ENCODE measurements around the gene EXOC4.
A peak's percentile ranks its signal among the peaks of the same experiment; 100 is the strongest.

EXOC4 gene

GRCh38 chr7:133654547-133654946 lies 401.7 kb downstream of the EXOC4 start:
- DNase-seq (ENCODE audit: low read depth in 2 of 2), result no peak
- TF ChIP-seq CTCF (IDR thresholded peaks at IDR 0.05; ENCODE audit: low read depth, low read length), result no peak
- no peak overlapping the region for H3K4me3 ChIP-seq (replicated peaks in 1 of 2; ENCODE audit: low read depth in 2 of 2, low read length in 2 of 2)

GRCh38 chr7:133662276-133662675 lies 409.4 kb downstream of the EXOC4 start:
- no peak overlapping the region for H3K4me3 ChIP-seq (replicated peaks in 1 of 2; ENCODE audit: low read depth in 2 of 2, low read length in 2 of 2)
- no peak for DNase-seq (ENCODE audit: low read depth in 2 of 2)
- no peak for TF ChIP-seq CTCF (IDR thresholded peaks at IDR 0.05; ENCODE audit: low read depth, low read length)

GRCh38 chr7:133662830-133663229 lies 410.0 kb downstream of the EXOC4 start:
- no peak for DNase-seq (ENCODE audit: low read depth in 2 of 2)
- no peak overlapping the region for H3K4me3 ChIP-seq (replicated peaks in 1 of 2; ENCODE audit: low read depth in 2 of 2, low read length in 2 of 2)
- TF ChIP-seq CTCF (IDR thresholded peaks at IDR 0.05; ENCODE audit: low read depth, low read length), result no peak

GRCh38 chr7:133664528-133664927 lies 411.6 kb downstream of the EXOC4 start:
- DNase-seq (ENCODE audit: low read depth in 2 of 2), result no peak
- no peak overlapping the region for H3K4me3 ChIP-seq (replicated peaks in 1 of 2; ENCODE audit: low read depth in 2 of 2, low read length in 2 of 2)
- TF ChIP-seq CTCF (IDR thresholded peaks at IDR 0.05; ENCODE audit: low read depth, low read length), result no peak

GRCh38 chr7:133668296-133669060 lies 415.6 kb downstream of the EXOC4 start:
- no peak for TF ChIP-seq CTCF (IDR thresholded peaks at IDR 0.05; ENCODE audit: low read depth, low read length)
- peak in 1 of 2 donors; percentile 56 for DNase-seq (ENCODE audit: low read depth in 2 of 2)

GRCh38 chr7:133669061-133669455 lies 416.2 kb downstream of the EXOC4 start:
- DNase-seq (ENCODE audit: low read depth in 2 of 2), result no peak
- no peak overlapping the region for H3K4me3 ChIP-seq (replicated peaks in 1 of 2; ENCODE audit: low read depth in 2 of 2, low read length in 2 of 2)
- no peak for TF ChIP-seq CTCF (IDR thresholded peaks at IDR 0.05; ENCODE audit: low read depth, low read length)

More at GRCh38 chr7:133668296-133669060, 415.6 kb downstream of the EXOC4 start:
- no peak overlapping the region for H3K4me3 ChIP-seq (replicated peaks in 1 of 2; ENCODE audit: low read depth in 2 of 2, low read length in 2 of 2)

GRCh38 chr7:133670250-133670649 lies 417.4 kb downstream of the EXOC4 start:
- no peak for TF ChIP-seq CTCF (IDR thresholded peaks at IDR 0.05; ENCODE audit: low read depth, low read length)
- no peak overlapping the region for H3K4me3 ChIP-seq (replicated peaks in 1 of 2; ENCODE audit: low read depth in 2 of 2, low read length in 2 of 2)
- DNase-seq (ENCODE audit: low read depth in 2 of 2), result no peak

All from cardiac fibroblast (primary cell).